Kidney epithelial cell (primary cell): ENCODE measurements around the gene MDFIC2. TPM values are rescaled to one million over a fixed set of nuclear protein-coding genes. Genes with fewer than 3 reads are reported as not detected.

Source experiments
- DNase-seq: peaks from one replicate; pipeline ENCODE4 v3.0.0-alpha.2; 2010; ENCODE audit warnings: low read depth
- H3K27me3 ChIP-seq: 2 replicates; pipeline ENCODE4 v1.6.0; 2011; ENCODE audit warnings: low read length; ENCODE audit not compliant: control insufficient read depth, insufficient read depth
- H3K36me3 ChIP-seq: 2 replicates; pipeline ENCODE4 v1.5.1; 2011; ENCODE audit warnings: low read length; ENCODE audit not compliant: control insufficient read depth, insufficient read depth
- H3K4me3 ChIP-seq: 2 replicates; pipeline ENCODE4 v1.5.1; 2011; ENCODE audit warnings: low read depth, mild to moderate bottlenecking, control low read depth, low read length
- CTCF ChIP-seq: IDR thresholded peaks from 2 replicates; pipeline ENCODE4 v1.5.1; 2011; ENCODE audit warnings: mild to moderate bottlenecking, moderate library complexity, low read length, control low read depth, inconsistent platforms; ENCODE audit not compliant: insufficient read depth, poor library complexity, severe bottlenecking
- total RNA-seq: library from RNA; depleted of rRNA; stranded (reverse); fragments of >200 nt; gene quantifications from 2 replicates; pipeline ENCODE4 v1.2.3, GENCODE V29; 2015

The MDFIC2 gene
- total RNA-seq, 1 donor from 2014 or later, result not detected

GRCh38 chr3:70245746-70246525 is 66.5 kb downstream of the MDFIC2 start:
- TF ChIP-seq CTCF, result no peak
- Histone ChIP-seq H3K27me3 (no peaks in the 10 kb centered on the region), H3K4me3 (no peak overlapping the region), H3K36me3 (no peaks in the 10 kb centered on the region)
- no peak for DNase-seq

GRCh38 chr3:70244422-70244821 is 68.0 kb downstream of the MDFIC2 start:
- no peaks in the 10 kb centered on the region for H3K36me3 ChIP-seq
- no peak overlapping the region for H3K4me3 ChIP-seq
- no peak for TF ChIP-seq CTCF
- no peak for DNase-seq
- H3K27me3 ChIP-seq, result no peaks in the 10 kb centered on the region

- H3K27me3 ChIP-seq, result no peaks in the 10 kb centered on the region
- no peak overlapping the region for H3K4me3 ChIP-seq
- no peak for TF ChIP-seq CTCF
- no peaks in the 10 kb centered on the region for H3K36me3 ChIP-seq
- DNase-seq, result no peak
Measured at GRCh38 chr3:70242297-70242882, 70.0 kb downstream of the MDFIC2 start.

GRCh38 chr3:70233812-70234211 is 78.6 kb downstream of the MDFIC2 start:
- no peak for DNase-seq
- H3K4me3 ChIP-seq, result no peak overlapping the region
- TF ChIP-seq CTCF, result no peak
- no peaks in the 10 kb centered on the region for H3K36me3 ChIP-seq
- no peaks in the 10 kb centered on the region for H3K27me3 ChIP-seq

GRCh38 chr3:70233112-70233511 is 79.3 kb downstream of the MDFIC2 start:
- no peak overlapping the region for H3K4me3 ChIP-seq
- DNase-seq, result no peak
- no peak for TF ChIP-seq CTCF
- no peaks in the 10 kb centered on the region for H3K36me3 ChIP-seq
- no peaks in the 10 kb centered on the region for H3K27me3 ChIP-seq

GRCh38 chr3:70231266-70231701 is 81.2 kb downstream of the MDFIC2 start:
- H3K27me3 ChIP-seq, result no peaks in the 10 kb centered on the region
- no peaks in the 10 kb centered on the region for H3K36me3 ChIP-seq
- TF ChIP-seq CTCF, result no peak
- DNase-seq, result no peak
- H3K4me3 ChIP-seq, result no peak overlapping the region
